ENCODE data around the gene FAM161B.

DNA sequence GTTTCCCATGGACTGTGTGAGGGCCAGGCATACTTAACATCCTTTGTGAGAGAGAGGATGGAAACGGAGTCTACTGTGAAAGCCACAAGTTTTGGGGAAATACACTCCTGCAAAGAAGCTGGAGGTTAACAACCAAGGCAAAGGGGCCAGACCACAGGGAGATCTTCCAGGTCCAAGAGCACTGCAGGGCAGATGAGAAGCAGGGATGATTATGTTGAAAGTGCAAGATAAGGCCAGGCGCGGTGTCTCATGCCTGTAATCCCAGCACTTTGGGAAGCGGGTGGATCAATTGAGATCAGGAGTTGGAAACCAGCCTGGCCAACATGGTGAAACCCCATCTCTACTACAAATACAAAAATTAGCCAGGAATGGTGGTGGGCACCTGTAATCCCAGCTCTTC, 15.3 kb upstream of the FAM161B start:
- no peak for TF ChIP-seq POLR2AphosphoS5 (IDR thresholded peaks at IDR 0.05; ENCODE audit: borderline replicate concordance, low read depth, low read length)
- no peak for TF ChIP-seq EZH2 (IDR thresholded peaks at IDR 0.05)
- TF ChIP-seq FOXP2 (optimal IDR thresholded peaks at IDR 0.05; ENCODE audit: control extremely low read depth, extremely low read length, insufficient read depth), result no peak

All from SK-N-MC (cell line).